HG03280 (cell line): ENCODE measurements around the gene SENP6.
"Not testable (repeated sequence)": the region's sequence is repeated elsewhere in the genome, so short reads cannot be mapped to it uniquely, and the experiment has no call there.

ENCODE experiments used
- ATAC-seq: cut with Tn5 transposase; IDR thresholded peaks from one replicate; pipeline ENCODE4 v1.9.1; 2021; ENCODE audit warnings: mild to moderate bottlenecking, moderate library complexity; ENCODE audit not compliant: unreplicated experiment

The SENP6 gene

GRCh38 chr6:75608956-75609533, 7.4 kb downstream of the SENP6 start:
- ATAC-seq: no peak

- ATAC-seq: no peak
Measured at GRCh38 chr6:75609639-75610590, 8.2 kb downstream of the SENP6 start.

GRCh38 chr6:75611011-75611701, 9.5 kb downstream of the SENP6 start:
- no peak for ATAC-seq

- ATAC-seq: no peak
Measured at GRCh38 chr6:75611702-75612375, 10.2 kb downstream of the SENP6 start.

- ATAC-seq: no peak
Measured at GRCh38 chr6:75612434-75612833, 10.8 kb downstream of the SENP6 start.

GRCh38 chr6:75613056-75613501, 11.4 kb downstream of the SENP6 start:
- ATAC-seq: no peak

- ATAC-seq: no peak
Measured at GRCh38 chr6:75618437-75618836, 16.8 kb downstream of the SENP6 start.

GRCh38 chr6:75619230-75619899, 17.7 kb downstream of the SENP6 start:
- no peak for ATAC-seq

GRCh38 chr6:75620381-75621304, 19.0 kb downstream of the SENP6 start:
- ATAC-seq: no peak

GRCh38 chr6:75621846-75622245, 20.2 kb downstream of the SENP6 start:
- no peak for ATAC-seq

GRCh38 chr6:75623491-75623890, 21.8 kb downstream of the SENP6 start:
- ATAC-seq: no peak

GRCh38 chr6:75624335-75624734, 22.7 kb downstream of the SENP6 start:
- ATAC-seq: no peak

GRCh38 chr6:75624988-75625387, 23.3 kb downstream of the SENP6 start:
- no peak for ATAC-seq

GRCh38 chr6:75626561-75626960, 24.9 kb downstream of the SENP6 start:
- ATAC-seq: no peak

GRCh38 chr6:75627708-75628107, 26.0 kb downstream of the SENP6 start:
- ATAC-seq: not testable (repeated sequence)

GRCh38 chr6:75631859-75632635, 30.4 kb downstream of the SENP6 start:
- ATAC-seq: no peak

- ATAC-seq: no peak
Measured at GRCh38 chr6:75633045-75633444, 31.4 kb downstream of the SENP6 start.

- no peak for ATAC-seq
Measured at GRCh38 chr6:75642311-75642710, 40.6 kb downstream of the SENP6 start.

GRCh38 chr6:75643173-75643572, 41.5 kb downstream of the SENP6 start:
- no peak for ATAC-seq
